Neuron (in vitro differentiated cells): ENCODE measurements around the gene BMP8A.

Source experiments
- H2AFZ ChIP-seq: one replicate; pipeline ENCODE4 v1.6.1; 2013; ENCODE audit warnings: low read depth, mild to moderate bottlenecking, inconsistent platforms, low read length, moderate library complexity
- H3K27me3 ChIP-seq: one replicate; pipeline ENCODE4 v1.6.1; 2013; ENCODE audit warnings: low read length; ENCODE audit not compliant: insufficient read depth
- H3K36me3 ChIP-seq: one replicate; pipeline ENCODE4 v1.6.1; 2013; ENCODE audit warnings: low read length; ENCODE audit not compliant: insufficient read depth
- H3K4me1 ChIP-seq: one replicate; pipeline ENCODE4 v1.6.1; 2013; ENCODE audit warnings: low read length; ENCODE audit not compliant: insufficient read depth
- H3K4me3 ChIP-seq: 2 replicates; pipeline ENCODE4 v1.5.1; 2013; ENCODE audit warnings: mild to moderate bottlenecking, low read length, moderate library complexity
- H3K9me3 ChIP-seq: one replicate; pipeline ENCODE4 v1.6.1; 2013; ENCODE audit warnings: low read length

BMP8A gene

DNA sequence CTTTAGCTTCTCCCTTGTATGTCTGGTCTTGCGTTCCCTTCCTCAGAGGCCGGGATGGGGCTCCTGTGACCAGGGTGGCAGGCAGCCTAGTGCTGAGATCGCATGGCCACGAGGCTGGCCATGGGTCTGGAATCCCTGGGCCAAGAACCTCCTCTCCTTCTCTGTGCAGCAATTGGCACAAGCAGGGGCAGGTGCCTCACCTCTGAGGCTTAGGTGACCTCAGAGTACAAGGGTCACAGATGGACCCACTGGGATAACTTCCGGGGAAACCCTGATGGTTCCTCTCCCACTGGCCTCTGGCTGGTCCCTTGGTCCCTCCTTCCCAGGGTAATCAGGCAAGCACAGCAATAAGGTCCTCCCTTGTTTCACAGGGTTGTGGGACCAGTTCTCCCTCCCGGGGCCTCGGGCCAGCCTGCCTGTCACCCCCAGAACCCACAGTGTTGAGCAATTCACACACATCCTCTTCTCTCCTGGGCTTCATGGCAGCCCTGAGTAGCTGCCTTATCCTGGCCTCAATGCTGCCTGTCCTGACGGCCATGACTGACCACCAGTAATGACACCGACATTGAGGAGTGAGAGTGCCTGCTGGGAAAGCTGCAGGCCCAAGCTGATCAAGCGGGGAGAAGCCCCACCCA lies 38.6 kb downstream of the BMP8A start:
- no peaks in the 10 kb centered on the region for H3K4me1 ChIP-seq
- H3K9me3 ChIP-seq = no peaks in the 10 kb centered on the region
- H3K36me3 ChIP-seq = peaks cover 39% of the 10 kb centered on the region
- H3K27me3 ChIP-seq = no peaks in the 10 kb centered on the region
- H3K4me3 ChIP-seq = no peak overlapping the region
- no peak overlapping the region for H2AFZ ChIP-seq

DNA sequence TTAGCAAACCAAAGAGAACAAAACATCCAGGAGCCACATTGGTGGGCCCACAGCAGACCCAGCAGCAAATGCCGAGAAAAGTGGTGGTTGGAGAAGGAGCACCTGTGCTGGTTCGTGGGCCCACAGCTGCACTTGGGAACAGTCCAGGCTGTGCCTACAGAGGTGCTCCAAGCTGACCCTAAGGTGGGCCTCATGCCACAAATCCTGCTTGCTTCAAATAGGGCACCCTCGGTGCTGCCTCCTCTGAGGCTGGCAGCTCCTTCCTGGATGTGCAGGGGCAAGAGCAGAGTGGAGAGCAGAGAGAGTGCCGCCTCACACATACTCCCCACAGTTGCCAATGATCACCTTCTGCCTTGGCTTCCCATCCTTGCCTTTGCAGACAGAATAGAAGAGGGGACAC lies 40.1 kb downstream of the BMP8A start:
- Histone ChIP-seq H3K27me3 (no peaks in the 10 kb centered on the region), H3K9me3 (no peaks in the 10 kb centered on the region), H3K4me3 (no peak overlapping the region), H3K4me1 (no peaks in the 10 kb centered on the region), H2AFZ (no peak overlapping the region), H3K36me3 (peaks cover 48% of the 10 kb centered on the region)

DNA sequence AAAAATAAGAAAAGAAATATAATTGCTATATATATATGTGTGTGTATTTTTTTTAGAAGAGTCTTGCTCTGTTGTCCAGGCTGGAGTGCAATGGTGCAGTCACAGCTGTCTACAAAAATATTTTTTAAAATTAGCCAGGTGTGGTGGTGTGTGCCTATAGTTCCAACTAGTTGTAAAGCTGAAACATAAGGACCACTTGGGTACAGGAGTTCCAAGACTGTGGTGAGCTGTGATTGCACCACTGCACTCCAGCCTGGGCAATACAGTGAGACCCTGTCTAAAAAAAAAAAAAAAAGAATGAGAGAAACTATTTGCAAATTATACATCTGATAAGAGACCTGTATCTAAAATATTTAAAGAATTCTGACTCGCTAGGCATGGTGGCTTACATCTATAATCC lies 42.0 kb downstream of the BMP8A start:
- Histone ChIP-seq H3K36me3 (peaks cover 50% of the 10 kb centered on the region), H2AFZ (no peak overlapping the region), H3K4me1 (no peaks in the 10 kb centered on the region), H3K4me3 (no peak overlapping the region), H3K9me3 (no peaks in the 10 kb centered on the region), H3K27me3 (no peaks in the 10 kb centered on the region)

DNA sequence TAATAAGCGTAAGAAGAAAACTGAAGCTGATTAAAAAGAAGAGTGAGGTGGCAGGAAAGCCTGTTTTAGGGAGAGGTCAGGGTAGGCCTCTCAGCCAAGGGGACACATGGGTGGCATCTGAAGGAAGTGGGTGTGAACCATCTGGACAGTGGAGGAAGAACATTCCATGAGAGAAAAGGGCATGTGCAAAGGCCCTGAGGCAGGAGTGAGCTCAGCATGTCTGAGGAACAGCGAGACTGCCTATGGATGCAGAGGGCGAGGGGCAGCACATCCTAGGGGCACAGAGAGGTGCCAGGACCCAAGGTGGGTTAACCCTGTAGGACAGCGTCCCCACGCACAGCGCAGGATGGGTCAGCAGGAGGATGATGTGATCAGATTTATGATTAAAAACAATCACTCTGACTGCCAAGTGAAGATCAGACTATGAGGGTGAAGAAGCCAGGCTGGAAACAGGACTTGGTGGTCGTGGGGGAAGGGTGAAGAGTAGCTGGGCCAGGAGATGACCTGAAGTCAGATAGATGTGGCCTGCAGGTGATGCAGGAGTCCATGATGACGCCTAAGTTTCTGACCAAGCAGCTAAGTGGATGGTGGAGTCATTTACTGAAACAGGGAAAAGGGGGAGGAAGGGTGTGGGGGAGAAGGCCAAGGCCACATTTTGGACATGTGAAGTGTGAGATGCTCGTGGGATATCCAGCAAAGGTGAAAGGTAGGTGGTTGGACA lies 47.3 kb downstream of the BMP8A start:
- Histone ChIP-seq H3K9me3 (no peaks in the 10 kb centered on the region), H3K27me3 (no peaks in the 10 kb centered on the region), H2AFZ (no peak overlapping the region), H3K4me3 (no peak overlapping the region), H3K4me1 (no peaks in the 10 kb centered on the region), H3K36me3 (peaks cover 34% of the 10 kb centered on the region)

- no peaks in the 10 kb centered on the region for H3K4me1 ChIP-seq
- H3K36me3 ChIP-seq = peaks cover 31% of the 10 kb centered on the region
- H3K4me3 ChIP-seq = no peak overlapping the region
- no peak overlapping the region for H2AFZ ChIP-seq
- no peaks in the 10 kb centered on the region for H3K27me3 ChIP-seq
- H3K9me3 ChIP-seq = no peaks in the 10 kb centered on the region
These were observed 47.9 kb downstream of the BMP8A start for GRCh38 chr1:39539252-39539790.

- no peak overlapping the region for H2AFZ ChIP-seq
- no peak overlapping the region for H3K4me3 ChIP-seq
- H3K36me3 ChIP-seq = peaks cover 37% of the 10 kb centered on the region
- no peaks in the 10 kb centered on the region for H3K27me3 ChIP-seq
- no peaks in the 10 kb centered on the region for H3K9me3 ChIP-seq
- no peaks in the 10 kb centered on the region for H3K4me1 ChIP-seq
These were observed 49.1 kb downstream of the BMP8A start for GRCh38 chr1:39540504-39541031.

GRCh38 chr1:39542924-39543323 lies 51.5 kb downstream of the BMP8A start:
- Histone ChIP-seq H3K36me3 (peaks cover 46% of the 10 kb centered on the region), H3K9me3 (no peaks in the 10 kb centered on the region), H3K4me1 (no peaks in the 10 kb centered on the region), H3K27me3 (no peaks in the 10 kb centered on the region), H2AFZ (no peak overlapping the region), H3K4me3 (no peak overlapping the region)

- H2AFZ ChIP-seq = no peak overlapping the region
- no peaks in the 10 kb centered on the region for H3K9me3 ChIP-seq
- peaks cover 53% of the 10 kb centered on the region for H3K36me3 ChIP-seq
- H3K4me1 ChIP-seq = no peaks in the 10 kb centered on the region
- no peak overlapping the region for H3K4me3 ChIP-seq
- H3K27me3 ChIP-seq = no peaks in the 10 kb centered on the region
These were observed 52.9 kb downstream of the BMP8A start for GRCh38 chr1:39544327-39544726.

- Histone ChIP-seq H3K4me1 (no peaks in the 10 kb centered on the region), H3K9me3 (no peaks in the 10 kb centered on the region), H3K27me3 (no peaks in the 10 kb centered on the region), H3K4me3 (no peak overlapping the region), H3K36me3 (peaks cover 52% of the 10 kb centered on the region), H2AFZ (no peak overlapping the region)
These were observed 54.1 kb downstream of the BMP8A start for GRCh38 chr1:39545531-39545930.

DNA sequence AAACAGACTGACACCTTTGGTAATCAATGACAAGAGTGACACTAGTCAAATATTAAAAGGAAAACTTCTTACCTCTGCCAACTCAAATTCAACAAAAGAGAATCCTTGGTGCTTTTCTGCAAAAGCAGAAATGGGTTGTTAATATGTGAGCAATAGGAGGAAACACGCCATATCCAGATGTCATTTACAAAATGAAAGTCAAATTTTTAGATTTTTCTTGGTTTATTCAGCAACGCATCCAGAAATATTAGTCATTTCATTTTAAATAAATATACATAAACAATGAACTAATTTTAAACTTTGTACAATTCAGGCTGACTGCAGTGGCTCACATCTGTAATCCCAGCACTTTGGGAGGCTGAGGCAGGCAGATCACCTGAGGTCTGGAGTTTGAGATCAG lies 62.8 kb downstream of the BMP8A start:
- no peak overlapping the region for H2AFZ ChIP-seq
- H3K4me1 ChIP-seq = peaks cover 3% of the 10 kb centered on the region
- H3K4me3 ChIP-seq = no peak overlapping the region
- peaks cover 23% of the 10 kb centered on the region for H3K36me3 ChIP-seq
- no peaks in the 10 kb centered on the region for H3K27me3 ChIP-seq
- no peaks in the 10 kb centered on the region for H3K9me3 ChIP-seq

DNA sequence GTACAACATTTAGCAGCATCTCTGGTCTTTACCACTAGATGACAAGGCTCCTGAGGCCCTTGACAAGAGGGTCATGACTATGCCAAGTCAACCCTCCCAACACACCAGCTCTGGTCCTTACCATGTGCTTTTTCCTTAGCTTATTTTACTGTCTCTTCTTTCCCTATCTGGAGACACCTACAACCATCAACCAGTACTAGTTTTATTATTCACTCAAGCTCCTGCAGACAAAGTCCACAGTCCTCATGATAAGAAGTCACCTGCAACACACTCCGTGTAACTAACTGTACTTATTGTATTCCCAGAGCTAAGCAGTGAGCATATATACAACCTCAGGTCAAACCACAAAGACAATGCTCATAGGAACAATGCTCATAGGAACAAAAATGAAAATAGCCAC lies 69.8 kb downstream of the BMP8A start:
- H2AFZ ChIP-seq = no peak overlapping the region
- H3K36me3 ChIP-seq = peaks cover 67% of the 10 kb centered on the region

DNA sequence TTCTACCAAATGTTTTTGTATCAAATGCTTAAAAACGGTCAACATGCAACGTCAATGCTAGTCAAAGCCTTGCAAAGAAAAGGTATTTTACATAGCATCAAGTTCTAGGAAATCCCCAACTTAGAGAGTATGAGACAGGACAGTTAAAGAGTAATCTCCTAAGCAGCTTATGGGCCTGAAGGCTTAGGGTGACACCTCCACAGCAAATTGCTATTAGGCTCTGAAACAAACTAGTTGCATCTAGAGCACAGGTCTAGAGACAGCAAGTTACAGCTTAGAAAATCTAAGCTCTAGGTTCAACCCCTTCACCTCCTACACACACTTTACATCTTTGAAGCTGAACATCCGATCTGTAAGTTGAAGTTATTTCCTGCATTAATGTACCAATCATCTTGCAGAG lies 71.5 kb downstream of the BMP8A start:
- Histone ChIP-seq H2AFZ (no peak overlapping the region), H3K4me1 (peaks cover 3% of the 10 kb centered on the region), H3K36me3 (peaks cover 82% of the 10 kb centered on the region), H3K27me3 (no peaks in the 10 kb centered on the region), H3K9me3 (no peaks in the 10 kb centered on the region), H3K4me3 (no peak overlapping the region)

More for the DNA sequence above, 69.8 kb downstream of the BMP8A start:
- H3K4me3 ChIP-seq = no peak overlapping the region
- peaks cover 3% of the 10 kb centered on the region for H3K4me1 ChIP-seq
- H3K9me3 ChIP-seq = no peaks in the 10 kb centered on the region
- H3K27me3 ChIP-seq = no peaks in the 10 kb centered on the region

GRCh38 chr1:39563669-39564068 lies 72.2 kb downstream of the BMP8A start:
- H3K4me1 ChIP-seq = no peaks in the 10 kb centered on the region
- H3K4me3 ChIP-seq = no peak overlapping the region
- no peaks in the 10 kb centered on the region for H3K27me3 ChIP-seq
- no peak overlapping the region for H2AFZ ChIP-seq
- no peaks in the 10 kb centered on the region for H3K9me3 ChIP-seq
- H3K36me3 ChIP-seq = peaks cover 88% of the 10 kb centered on the region
